HL-60 (cell line): ENCODE data around the gene PDE4B.

ENCODE experiments used
- GABPA ChIP-seq: IDR thresholded peaks from 2 replicates; pipeline ENCODE4 v1.6.1; 2012; ENCODE audit warnings: low read depth
- TF ChIP-seq, protein P1 (sequence below): IDR thresholded peaks from one replicate; pipeline ENCODE4 v1.5.1; 2011; ENCODE audit warnings: low read length, control low read depth, inconsistent platforms; ENCODE audit not compliant: insufficient read depth
- TF ChIP-seq, protein P2 (sequence below): IDR thresholded peaks from 2 replicates; pipeline ENCODE4 v1.6.1; 2012; ENCODE audit warnings: low read depth; ENCODE audit not compliant: insufficient replicate concordance

DNA sequence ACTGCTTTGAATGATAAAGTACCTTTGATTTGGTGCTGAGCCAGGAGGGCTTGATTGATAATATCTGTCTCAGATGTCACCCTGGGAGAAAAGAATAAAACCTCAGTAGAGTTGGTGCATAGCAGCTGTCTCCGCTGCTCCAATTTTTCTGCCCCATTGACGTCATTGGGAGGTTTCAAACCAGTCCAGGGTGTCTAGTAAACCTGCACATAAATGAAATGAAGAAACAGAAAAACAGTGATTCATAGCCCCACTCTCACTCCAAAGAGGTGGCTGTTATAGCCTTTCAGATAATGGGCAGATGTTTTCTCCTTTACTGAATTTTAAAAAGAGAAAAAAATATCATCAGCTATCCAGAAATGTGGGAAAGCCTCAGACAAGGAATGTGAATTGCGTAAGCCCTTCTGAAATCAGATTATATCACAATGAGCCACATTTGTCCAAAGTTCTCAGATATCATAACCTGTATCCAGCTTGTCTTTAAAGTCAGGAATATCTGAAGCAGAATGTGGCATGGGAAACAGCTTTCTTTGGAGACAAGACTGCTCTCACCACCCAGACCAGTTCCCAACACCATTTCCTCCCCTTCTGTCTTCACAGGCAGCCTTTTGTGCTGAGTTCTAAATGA, 390.0 kb downstream of the PDE4B start:
- TF ChIP-seq, protein P1, sequence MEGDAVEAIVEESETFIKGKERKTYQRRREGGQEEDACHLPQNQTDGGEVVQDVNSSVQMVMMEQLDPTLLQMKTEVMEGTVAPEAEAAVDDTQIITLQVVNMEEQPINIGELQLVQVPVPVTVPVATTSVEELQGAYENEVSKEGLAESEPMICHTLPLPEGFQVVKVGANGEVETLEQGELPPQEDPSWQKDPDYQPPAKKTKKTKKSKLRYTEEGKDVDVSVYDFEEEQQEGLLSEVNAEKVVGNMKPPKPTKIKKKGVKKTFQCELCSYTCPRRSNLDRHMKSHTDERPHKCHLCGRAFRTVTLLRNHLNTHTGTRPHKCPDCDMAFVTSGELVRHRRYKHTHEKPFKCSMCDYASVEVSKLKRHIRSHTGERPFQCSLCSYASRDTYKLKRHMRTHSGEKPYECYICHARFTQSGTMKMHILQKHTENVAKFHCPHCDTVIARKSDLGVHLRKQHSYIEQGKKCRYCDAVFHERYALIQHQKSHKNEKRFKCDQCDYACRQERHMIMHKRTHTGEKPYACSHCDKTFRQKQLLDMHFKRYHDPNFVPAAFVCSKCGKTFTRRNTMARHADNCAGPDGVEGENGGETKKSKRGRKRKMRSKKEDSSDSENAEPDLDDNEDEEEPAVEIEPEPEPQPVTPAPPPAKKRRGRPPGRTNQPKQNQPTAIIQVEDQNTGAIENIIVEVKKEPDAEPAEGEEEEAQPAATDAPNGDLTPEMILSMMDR, result no peak
- no peak for TF ChIP-seq GABPA
- TF ChIP-seq, protein P2, sequence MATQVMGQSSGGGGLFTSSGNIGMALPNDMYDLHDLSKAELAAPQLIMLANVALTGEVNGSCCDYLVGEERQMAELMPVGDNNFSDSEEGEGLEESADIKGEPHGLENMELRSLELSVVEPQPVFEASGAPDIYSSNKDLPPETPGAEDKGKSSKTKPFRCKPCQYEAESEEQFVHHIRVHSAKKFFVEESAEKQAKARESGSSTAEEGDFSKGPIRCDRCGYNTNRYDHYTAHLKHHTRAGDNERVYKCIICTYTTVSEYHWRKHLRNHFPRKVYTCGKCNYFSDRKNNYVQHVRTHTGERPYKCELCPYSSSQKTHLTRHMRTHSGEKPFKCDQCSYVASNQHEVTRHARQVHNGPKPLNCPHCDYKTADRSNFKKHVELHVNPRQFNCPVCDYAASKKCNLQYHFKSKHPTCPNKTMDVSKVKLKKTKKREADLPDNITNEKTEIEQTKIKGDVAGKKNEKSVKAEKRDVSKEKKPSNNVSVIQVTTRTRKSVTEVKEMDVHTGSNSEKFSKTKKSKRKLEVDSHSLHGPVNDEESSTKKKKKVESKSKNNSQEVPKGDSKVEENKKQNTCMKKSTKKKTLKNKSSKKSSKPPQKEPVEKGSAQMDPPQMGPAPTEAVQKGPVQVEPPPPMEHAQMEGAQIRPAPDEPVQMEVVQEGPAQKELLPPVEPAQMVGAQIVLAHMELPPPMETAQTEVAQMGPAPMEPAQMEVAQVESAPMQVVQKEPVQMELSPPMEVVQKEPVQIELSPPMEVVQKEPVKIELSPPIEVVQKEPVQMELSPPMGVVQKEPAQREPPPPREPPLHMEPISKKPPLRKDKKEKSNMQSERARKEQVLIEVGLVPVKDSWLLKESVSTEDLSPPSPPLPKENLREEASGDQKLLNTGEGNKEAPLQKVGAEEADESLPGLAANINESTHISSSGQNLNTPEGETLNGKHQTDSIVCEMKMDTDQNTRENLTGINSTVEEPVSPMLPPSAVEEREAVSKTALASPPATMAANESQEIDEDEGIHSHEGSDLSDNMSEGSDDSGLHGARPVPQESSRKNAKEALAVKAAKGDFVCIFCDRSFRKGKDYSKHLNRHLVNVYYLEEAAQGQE, result no peak
